Measurements from ENCODE around the gene MARF1.

The MARF1 gene

GRCh38 chr16:15644267-15644961 is 1.5 kb upstream of the MARF1 start:
- no peak for TF ChIP-seq CTCF (IDR thresholded peaks at IDR 0.05)
- Histone ChIP-seq H3K27ac (peak overlapping the region; percentile 89 to 97), H3K36me3 (no peaks in the 10 kb centered on the region), H3K9me3 (no peaks in the 10 kb centered on the region), H3K4me3 (peak overlapping the region in 1 of 2 donors; percentile 95), H3K4me1 (peaks cover 0 to 32% (median 19%) of the 10 kb centered on the region in 4 donors), H3K27me3 (no peaks in the 10 kb centered on the region)
- intact Hi-C loops (cut with DNase I; ENCODE audit: low total_unique reads) = no loop called here
- no peak for DNase-seq

- peak overlapping the region; percentile 74 to 95 for H3K4me3 ChIP-seq
- no peak for DNase-seq
- H3K27ac ChIP-seq = peak overlapping the region; percentile 89 to 97
- H3K4me1 ChIP-seq = peaks cover 0 to 29% (median 18%) of the 10 kb centered on the region in 4 donors
- H3K36me3 ChIP-seq = peaks cover 2 to 5% (median 3%) of the 10 kb centered on the region in 3 donors
- no peak for TF ChIP-seq CTCF (IDR thresholded peaks at IDR 0.05)
- no peaks in the 10 kb centered on the region for H3K27me3 ChIP-seq
- intact Hi-C loops (cut with DNase I; ENCODE audit: low total_unique reads) = no loop called here
- H3K9me3 ChIP-seq = no peaks in the 10 kb centered on the region
Observed at GRCh38 chr16:15643946-15644250, 944 bp upstream of the MARF1 start.

GRCh38 chr16:15642557-15643047 is 352 bp downstream of the MARF1 start:
- Histone ChIP-seq H3K4me1 (peaks cover 0 to 29% (median 18%) of the 10 kb centered on the region in 4 donors), H3K27me3 (no peaks in the 10 kb centered on the region), H3K36me3 (peaks cover 15 to 18% (median 16%) of the 10 kb centered on the region in 3 donors), H3K27ac (peak overlapping the region; percentile 89 to 97), H3K4me3 (peak overlapping the region; percentile 74 to 95), H3K9me3 (no peaks in the 10 kb centered on the region)
- intact Hi-C loops (cut with DNase I; ENCODE audit: low total_unique reads) = no loop called here
- peak; percentile 23 to 33 for TF ChIP-seq CTCF (IDR thresholded peaks at IDR 0.05)
- peak; percentile 71 to 85 for DNase-seq

GRCh38 chr16:15641753-15642556 is 999 bp downstream of the MARF1 start:
- H3K4me1 ChIP-seq = peaks cover 0 to 29% (median 18%) of the 10 kb centered on the region in 4 donors
- H3K36me3 ChIP-seq = peaks cover 21 to 25% (median 22%) of the 10 kb centered on the region in 3 donors
- peak overlapping the region; percentile 74 to 95 for H3K4me3 ChIP-seq
- no peak for TF ChIP-seq CTCF (IDR thresholded peaks at IDR 0.05)
- no peak for DNase-seq
- intact Hi-C loops (cut with DNase I; ENCODE audit: low total_unique reads) = no loop called here
- H3K27me3 ChIP-seq = no peaks in the 10 kb centered on the region
- no peaks in the 10 kb centered on the region for H3K9me3 ChIP-seq
- peak overlapping the region; percentile 89 to 97 for H3K27ac ChIP-seq

- no peak for DNase-seq
- H3K27me3 ChIP-seq = no peaks in the 10 kb centered on the region
- H3K27ac ChIP-seq = no peak overlapping the region
- H3K4me1 ChIP-seq = peaks cover 0 to 29% (median 18%) of the 10 kb centered on the region in 4 donors
- no peak overlapping the region for H3K4me3 ChIP-seq
- TF ChIP-seq CTCF (IDR thresholded peaks at IDR 0.05) = no peak
- H3K36me3 ChIP-seq = peaks cover 27 to 34% (median 31%) of the 10 kb centered on the region in 3 donors
- no peaks in the 10 kb centered on the region for H3K9me3 ChIP-seq
- intact Hi-C loops (cut with DNase I; ENCODE audit: low total_unique reads) = no loop called here
Observed at GRCh38 chr16:15640966-15641365, 2.0 kb downstream of the MARF1 start.

Data from tibial artery (tissue), 4 donors.